ENCODE measurements around the gene OXER1. TPM values are rescaled to one million over a fixed set of nuclear protein-coding genes. Genes with fewer than 3 reads are reported as not detected.

The OXER1 gene
- total RNA-seq, 1 experiment from 2014 or later, result 0.10 TPM

GRCh38 chr2:42789751-42790150 lies 25.8 kb upstream of the OXER1 start:
- no peak for DNase-seq (ENCODE audit: low read depth, low spot score)
- in situ Hi-C loops (cut with HindIII; ENCODE audit: low pct_unique_long_range_greater_than_20kb, low sequenced_read_pairs) (no loop called here), intact Hi-C loops (cut with micrococcal nuclease; ENCODE audit: unreplicated experiment) (no loop called here)
- Histone ChIP-seq H3K4me1 (ENCODE audit: control insufficient read depth, insufficient read depth, low read length) (no peaks in the 10 kb centered on the region), H3K36me3 (ENCODE audit: control insufficient read depth, insufficient read depth, low read length) (no peaks in the 10 kb centered on the region), H3K4me3 (ENCODE audit: low read depth in 2 of 2, low read length in 2 of 2) (no peak overlapping the region), H3K9me3 (ENCODE audit: control insufficient read depth, insufficient read depth, low read depth, low read length) (no peaks in the 10 kb centered on the region), H3K27ac (ENCODE audit: low read length) (no peak overlapping the region), H3K27me3 (ENCODE audit: control insufficient read depth, insufficient read depth, low read length) (no peaks in the 10 kb centered on the region)
- ChIA-PET CTCF (no interaction called here), POLR2A (no interaction called here)
- no TSS peak for BruUV-seq (replicated peaks)
- no peak for ATAC-seq
- TF ChIP-seq POLR2AphosphoS5 (IDR thresholded peaks at IDR 0.05; ENCODE audit: low read depth, low read length), result no peak
- TF ChIP-seq TCF7L2 (IDR thresholded peaks at IDR 0.05; ENCODE audit: low read depth, low read length), result no peak
- TF ChIP-seq, protein P1, sequence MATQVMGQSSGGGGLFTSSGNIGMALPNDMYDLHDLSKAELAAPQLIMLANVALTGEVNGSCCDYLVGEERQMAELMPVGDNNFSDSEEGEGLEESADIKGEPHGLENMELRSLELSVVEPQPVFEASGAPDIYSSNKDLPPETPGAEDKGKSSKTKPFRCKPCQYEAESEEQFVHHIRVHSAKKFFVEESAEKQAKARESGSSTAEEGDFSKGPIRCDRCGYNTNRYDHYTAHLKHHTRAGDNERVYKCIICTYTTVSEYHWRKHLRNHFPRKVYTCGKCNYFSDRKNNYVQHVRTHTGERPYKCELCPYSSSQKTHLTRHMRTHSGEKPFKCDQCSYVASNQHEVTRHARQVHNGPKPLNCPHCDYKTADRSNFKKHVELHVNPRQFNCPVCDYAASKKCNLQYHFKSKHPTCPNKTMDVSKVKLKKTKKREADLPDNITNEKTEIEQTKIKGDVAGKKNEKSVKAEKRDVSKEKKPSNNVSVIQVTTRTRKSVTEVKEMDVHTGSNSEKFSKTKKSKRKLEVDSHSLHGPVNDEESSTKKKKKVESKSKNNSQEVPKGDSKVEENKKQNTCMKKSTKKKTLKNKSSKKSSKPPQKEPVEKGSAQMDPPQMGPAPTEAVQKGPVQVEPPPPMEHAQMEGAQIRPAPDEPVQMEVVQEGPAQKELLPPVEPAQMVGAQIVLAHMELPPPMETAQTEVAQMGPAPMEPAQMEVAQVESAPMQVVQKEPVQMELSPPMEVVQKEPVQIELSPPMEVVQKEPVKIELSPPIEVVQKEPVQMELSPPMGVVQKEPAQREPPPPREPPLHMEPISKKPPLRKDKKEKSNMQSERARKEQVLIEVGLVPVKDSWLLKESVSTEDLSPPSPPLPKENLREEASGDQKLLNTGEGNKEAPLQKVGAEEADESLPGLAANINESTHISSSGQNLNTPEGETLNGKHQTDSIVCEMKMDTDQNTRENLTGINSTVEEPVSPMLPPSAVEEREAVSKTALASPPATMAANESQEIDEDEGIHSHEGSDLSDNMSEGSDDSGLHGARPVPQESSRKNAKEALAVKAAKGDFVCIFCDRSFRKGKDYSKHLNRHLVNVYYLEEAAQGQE (IDR thresholded peaks at IDR 0.05; ENCODE audit: insufficient read depth in 1 of 2, low read depth in 2 of 2, low read length in 1 of 2), result no peak
- TF ChIP-seq, protein P2, sequence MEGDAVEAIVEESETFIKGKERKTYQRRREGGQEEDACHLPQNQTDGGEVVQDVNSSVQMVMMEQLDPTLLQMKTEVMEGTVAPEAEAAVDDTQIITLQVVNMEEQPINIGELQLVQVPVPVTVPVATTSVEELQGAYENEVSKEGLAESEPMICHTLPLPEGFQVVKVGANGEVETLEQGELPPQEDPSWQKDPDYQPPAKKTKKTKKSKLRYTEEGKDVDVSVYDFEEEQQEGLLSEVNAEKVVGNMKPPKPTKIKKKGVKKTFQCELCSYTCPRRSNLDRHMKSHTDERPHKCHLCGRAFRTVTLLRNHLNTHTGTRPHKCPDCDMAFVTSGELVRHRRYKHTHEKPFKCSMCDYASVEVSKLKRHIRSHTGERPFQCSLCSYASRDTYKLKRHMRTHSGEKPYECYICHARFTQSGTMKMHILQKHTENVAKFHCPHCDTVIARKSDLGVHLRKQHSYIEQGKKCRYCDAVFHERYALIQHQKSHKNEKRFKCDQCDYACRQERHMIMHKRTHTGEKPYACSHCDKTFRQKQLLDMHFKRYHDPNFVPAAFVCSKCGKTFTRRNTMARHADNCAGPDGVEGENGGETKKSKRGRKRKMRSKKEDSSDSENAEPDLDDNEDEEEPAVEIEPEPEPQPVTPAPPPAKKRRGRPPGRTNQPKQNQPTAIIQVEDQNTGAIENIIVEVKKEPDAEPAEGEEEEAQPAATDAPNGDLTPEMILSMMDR (IDR thresholded peaks at IDR 0.05), result no peak
- TF ChIP-seq SIN3A (IDR thresholded peaks at IDR 0.05; ENCODE audit: borderline replicate concordance, insufficient read depth, low read depth, low read length), result no peak

- Histone ChIP-seq H3K36me3 (ENCODE audit: control insufficient read depth, insufficient read depth, low read length) (no peaks in the 10 kb centered on the region), H3K27ac (ENCODE audit: low read length) (no peak overlapping the region), H3K4me1 (ENCODE audit: control insufficient read depth, insufficient read depth, low read length) (no peaks in the 10 kb centered on the region), H3K9me3 (ENCODE audit: control insufficient read depth, insufficient read depth, low read depth, low read length) (no peaks in the 10 kb centered on the region), H3K4me3 (ENCODE audit: low read depth in 2 of 2, low read length in 2 of 2) (no peak overlapping the region), H3K27me3 (ENCODE audit: control insufficient read depth, insufficient read depth, low read length) (no peaks in the 10 kb centered on the region)
- ChIA-PET POLR2A (no interaction called here), CTCF (no interaction called here)
- ATAC-seq (no peak), DNase-seq (ENCODE audit: low read depth, low spot score) (no peak)
- intact Hi-C loops (cut with micrococcal nuclease; ENCODE audit: unreplicated experiment) (no loop called here), in situ Hi-C loops (cut with HindIII; ENCODE audit: low pct_unique_long_range_greater_than_20kb, low sequenced_read_pairs) (no loop called here)
- BruUV-seq (replicated peaks), result no TSS peak
- no peak for TF ChIP-seq SIN3A (IDR thresholded peaks at IDR 0.05; ENCODE audit: borderline replicate concordance, insufficient read depth, low read depth, low read length)
- TF ChIP-seq, protein P2 (IDR thresholded peaks at IDR 0.05), result no peak
- no peak for TF ChIP-seq TCF7L2 (IDR thresholded peaks at IDR 0.05; ENCODE audit: low read depth, low read length)
- no peak for TF ChIP-seq POLR2AphosphoS5 (IDR thresholded peaks at IDR 0.05; ENCODE audit: low read depth, low read length)
- TF ChIP-seq, protein P1 (IDR thresholded peaks at IDR 0.05; ENCODE audit: insufficient read depth in 1 of 2, low read depth in 2 of 2, low read length in 1 of 2), result no peak
Observed at GRCh38 chr2:42788882-42789281, 24.9 kb upstream of the OXER1 start.

Measured in Panc1 (cell line).